CD14-positive monocyte (primary cell): ENCODE data around the gene VCL. TPM values are rescaled to one million over a fixed set of nuclear protein-coding genes. Genes with fewer than 3 reads are reported as not detected.

Experiments
- DNase-seq, 3 donors: peaks; one replicate each; pipeline ENCODE4 v3.0.0-alpha.2; 2011 to 2022
- H2AFZ ChIP-seq: 2 replicates; pipeline ENCODE4 v1.6.0; 2012; ENCODE audit warnings: mild to moderate bottlenecking, low read depth, low read length, inconsistent platforms; ENCODE audit not compliant: insufficient read depth, poor library complexity, severe bottlenecking
- H3K27ac ChIP-seq, 2 donors: 1 replicate in 1 of 2; 2 replicates in 1 of 2; pipeline ENCODE4 v1.5.1; 2012 to 2013; ENCODE audit warnings: low read length in 2 of 2, control low read depth in 1 of 2, inconsistent platforms in 1 of 2, low read depth in 1 of 2, mild to moderate bottlenecking in 1 of 2
- H3K27me3 ChIP-seq, 2 donors: one replicate each; pipeline versions ENCODE4 v1.6.0 to v1.6.1; 2011 to 2013; ENCODE audit warnings: low read length in 2 of 2; ENCODE audit not compliant: control insufficient read depth in 2 of 2, insufficient read depth in 2 of 2
- H3K36me3 ChIP-seq, 2 donors: replicated peaks in 1 of 2; 1 replicate in 1 of 2; 2 replicates in 1 of 2; pipeline versions ENCODE4 v1.5.1 to v1.6.1; 2012 to 2013; ENCODE audit warnings: low read length in 2 of 2, control low read depth in 1 of 2, inconsistent platforms in 1 of 2, mild to moderate bottlenecking in 1 of 2; ENCODE audit not compliant: insufficient read depth in 2 of 2, control insufficient read depth in 1 of 2
- H3K4me1 ChIP-seq, 2 donors: 1 replicate in 1 of 2; 2 replicates in 1 of 2; pipeline versions ENCODE4 v1.5.1 to v1.6.1; 2012 to 2013; ENCODE audit warnings: low read length in 2 of 2, control low read depth in 1 of 2, inconsistent platforms in 1 of 2, mild to moderate bottlenecking in 1 of 2, moderate library complexity in 1 of 2; ENCODE audit not compliant: insufficient read depth in 2 of 2, control insufficient read depth in 1 of 2
- H3K4me2 ChIP-seq: replicated peaks from 2 replicates; pipeline ENCODE3; 2012; ENCODE audit warnings: low read length, moderate library complexity, mild to moderate bottlenecking; ENCODE audit not compliant: poor library complexity, severe bottlenecking; ENCODE audit errors: extremely low read depth
- H3K4me3 ChIP-seq, 3 experiments: fragments of 200-600 bp in 1 of 3; sonication (generic) in 1 of 3; replicated peaks in 1 of 3; 1 replicate in 2 of 3; 2 replicates in 1 of 3; pipeline ENCODE4 v1.5.1; 2011 to 2013; ENCODE audit warnings: low read length in 3 of 3, mild to moderate bottlenecking in 3 of 3, control low read depth in 2 of 3, low read depth in 2 of 3, inconsistent platforms in 1 of 3, moderate library complexity in 1 of 3
- H3K79me2 ChIP-seq: 2 replicates; pipeline ENCODE4 v1.6.0; 2012; ENCODE audit warnings: mild to moderate bottlenecking, control low read depth, inconsistent platforms, low read length, moderate library complexity; ENCODE audit not compliant: insufficient read depth
- H3K9ac ChIP-seq: 2 replicates; pipeline ENCODE4 v1.6.0; 2017; ENCODE audit warnings: low read length, mild to moderate bottlenecking; ENCODE audit not compliant: insufficient read depth, poor library complexity, severe bottlenecking
- H3K9me3 ChIP-seq, 2 donors: replicated peaks in 1 of 2; 1 replicate in 1 of 2; 2 replicates in 1 of 2; pipeline versions ENCODE4 v1.5.1 to v1.6.1; 2012 to 2013; ENCODE audit warnings: low read length in 2 of 2, control low read depth in 1 of 2; ENCODE audit not compliant: control insufficient read depth in 1 of 2, insufficient read depth in 1 of 2
- H4K20me1 ChIP-seq: 2 replicates; pipeline ENCODE4 v1.6.0; 2012; ENCODE audit warnings: mild to moderate bottlenecking, low read length, control low read depth, moderate library complexity; ENCODE audit not compliant: insufficient read depth
- H3K27ac Mint-ChIP-seq, 7 donors: one replicate each; pipeline ENCODE4 v1.8.0; 2020; ENCODE audit warnings: mild to moderate bottlenecking in 7 of 7, mixed read lengths in 7 of 7, moderate library complexity in 6 of 7, inconsistent platforms in 2 of 7
- H3K27me3 Mint-ChIP-seq, 3 donors: one replicate each; pipeline ENCODE4 v1.8.0; 2021 to 2022; ENCODE audit warnings: low read depth in 3 of 3, mild to moderate bottlenecking in 3 of 3, mixed read lengths in 3 of 3, moderate library complexity in 3 of 3, inconsistent platforms in 1 of 3
- H3K36me3 Mint-ChIP-seq, 2 donors: one replicate each; pipeline ENCODE4 v1.8.0; 2020; ENCODE audit warnings: mixed read lengths in 2 of 2, inconsistent platforms in 1 of 2, mild to moderate bottlenecking in 1 of 2
- H3K4me1 Mint-ChIP-seq: one replicate; pipeline ENCODE4 v1.8.0; 2020; ENCODE audit warnings: mild to moderate bottlenecking, mixed read lengths
- H3K4me3 Mint-ChIP-seq, 2 donors: one replicate each; pipeline ENCODE4 v1.8.0; 2020; ENCODE audit warnings: mild to moderate bottlenecking in 2 of 2, mixed read lengths in 2 of 2, moderate library complexity in 1 of 2
- H3K9me3 Mint-ChIP-seq, 7 donors: one replicate each; pipeline ENCODE4 v1.8.0; 2020 to 2022; ENCODE audit warnings: mixed read lengths in 7 of 7, mild to moderate bottlenecking in 6 of 7, moderate library complexity in 6 of 7, inconsistent platforms in 2 of 7
- WGBS: methylation state at CpG from one replicate; pipeline ENCODE4 v1.1.5; 2013; ENCODE audit warnings: missing lambda C conversion rate; ENCODE audit not compliant: insufficient coverage; 5-methylcytosine and 5-hydroxymethylcytosine counted together
- intact Hi-C, 2 donors: fragments of 100-400 bp; cut with micrococcal nuclease; formaldehyde crosslinking; loops; one replicate each; pipeline versions ENCODE4 v1.15.0 to v1.15.1; 2023
- polyA plus RNA-seq, 3 donors: library from polyadenylated mRNA; depleted of rRNA in 1 of 3; unstranded in 2 of 3; stranded (reverse) in 1 of 3; fragments of 300-500 nt in 2 of 3; fragments of >200 nt in 1 of 3; fragmentation: Illumina TruSeq in 2 of 3; gene quantifications; 1 replicate in 2 of 3; 2 replicates in 1 of 3; pipeline ENCODE4 v1.2.3, GENCODE V29; 2012 to 2021
- TF ChIP-seq, protein P1 (sequence below): fragments of 200-600 bp; IDR thresholded peaks from one replicate; pipeline ENCODE4 v1.8.0; 2022; ENCODE audit warnings: antibody characterized with exemption, mild to moderate bottlenecking

Gene VCL
- polyA plus RNA-seq, 3 donors, result 39.1 to 68.4 (median 52.8) TPM

DNA sequence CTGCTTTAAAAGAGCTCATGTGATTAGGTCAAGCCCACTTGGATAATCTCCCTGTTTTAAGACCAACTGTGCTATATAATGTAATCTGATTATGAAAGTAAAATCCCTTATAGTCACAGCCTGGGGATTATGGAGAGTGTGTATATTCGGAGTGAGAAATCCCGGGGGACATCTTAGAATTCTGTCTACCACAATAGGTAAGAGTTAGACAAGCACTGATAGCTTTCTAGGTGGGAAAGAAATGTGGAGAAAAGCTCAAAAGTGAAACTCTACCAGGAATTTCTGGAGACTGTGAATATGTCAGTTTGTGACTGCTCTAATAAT lies 2.9 kb upstream of the VCL start:
- intact Hi-C loops, result loop anchor here in 1 of 2 donors (10.0 kb wide), 1 partner anchor 90 kb away; no protein-coding TSS in a partner anchor
- Histone ChIP-seq H2AFZ (peak overlapping the region; percentile 16), H3K27ac (no peak overlapping the region), H4K20me1 (peaks cover 20% of the 10 kb centered on the region), H3K27me3 (no peaks in the 10 kb centered on the region), H3K4me1 (peaks cover 64 to 73% of the 10 kb centered on the region in 2 donors), H3K9me3 (no peaks in the 10 kb centered on the region), H3K79me2 (peaks cover 25% of the 10 kb centered on the region), H3K4me3 (no peak overlapping the region), H3K36me3 (no peaks in the 10 kb centered on the region), H3K4me2 (no peak overlapping the region), H3K9ac (no peak overlapping the region)
- Mint-ChIP-seq H3K27ac (peak overlapping the region in 3 of 7 donors; percentile 3 to 59 (median 56)), H3K9me3 (peaks cover 0 to 2% (median 0%) of the 10 kb centered on the region in 7 donors), H3K4me3 (no peak overlapping the region), H3K27me3 (no peaks in the 10 kb centered on the region), H3K4me1 (peaks cover 63% of the 10 kb centered on the region), H3K36me3 (peaks cover 0 to under 1% of the 10 kb centered on the region in 2 donors)
- DNase-seq, result no peak
- WGBS, result no CpG with 5 or more reads among the region's 2 CpGs
- TF ChIP-seq, protein P1, sequence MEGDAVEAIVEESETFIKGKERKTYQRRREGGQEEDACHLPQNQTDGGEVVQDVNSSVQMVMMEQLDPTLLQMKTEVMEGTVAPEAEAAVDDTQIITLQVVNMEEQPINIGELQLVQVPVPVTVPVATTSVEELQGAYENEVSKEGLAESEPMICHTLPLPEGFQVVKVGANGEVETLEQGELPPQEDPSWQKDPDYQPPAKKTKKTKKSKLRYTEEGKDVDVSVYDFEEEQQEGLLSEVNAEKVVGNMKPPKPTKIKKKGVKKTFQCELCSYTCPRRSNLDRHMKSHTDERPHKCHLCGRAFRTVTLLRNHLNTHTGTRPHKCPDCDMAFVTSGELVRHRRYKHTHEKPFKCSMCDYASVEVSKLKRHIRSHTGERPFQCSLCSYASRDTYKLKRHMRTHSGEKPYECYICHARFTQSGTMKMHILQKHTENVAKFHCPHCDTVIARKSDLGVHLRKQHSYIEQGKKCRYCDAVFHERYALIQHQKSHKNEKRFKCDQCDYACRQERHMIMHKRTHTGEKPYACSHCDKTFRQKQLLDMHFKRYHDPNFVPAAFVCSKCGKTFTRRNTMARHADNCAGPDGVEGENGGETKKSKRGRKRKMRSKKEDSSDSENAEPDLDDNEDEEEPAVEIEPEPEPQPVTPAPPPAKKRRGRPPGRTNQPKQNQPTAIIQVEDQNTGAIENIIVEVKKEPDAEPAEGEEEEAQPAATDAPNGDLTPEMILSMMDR, result no peak

DNA sequence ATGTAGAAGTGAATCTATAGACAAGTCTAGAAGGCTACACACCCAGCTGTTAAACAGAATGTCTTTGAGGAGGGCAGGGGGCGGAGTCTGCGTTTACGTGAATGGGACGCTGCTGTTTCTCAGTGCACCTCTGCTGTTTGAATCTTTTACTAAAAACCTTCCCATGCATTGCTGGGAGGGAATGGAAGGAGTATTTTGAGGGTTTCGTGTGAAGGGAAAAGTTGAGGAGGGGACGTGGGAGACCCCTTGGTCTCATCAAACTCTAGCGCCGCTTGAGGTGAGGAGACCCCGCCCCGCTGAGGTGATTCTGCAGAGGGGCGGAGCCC lies 492 bp upstream of the VCL start:
- intact Hi-C loops, result loop anchor here in 1 of 2 donors (10.0 kb wide), 1 partner anchor 93 kb away; no protein-coding TSS in a partner anchor
- H3K4me3 ChIP-seq, result peak overlapping the region; percentile 84 to 97 (median 87)
- H3K4me1 ChIP-seq, result peaks cover 61 to 68% of the 10 kb centered on the region in 2 donors
- peak overlapping the region; percentile 89 to 97 (median 95) for H3K27ac Mint-ChIP-seq
- peak overlapping the region; percentile 87 for H3K4me2 ChIP-seq
- peak overlapping the region; percentile 63 to 92 for H3K27ac ChIP-seq
- TF ChIP-seq, protein P1, result no peak
- no peaks in the 10 kb centered on the region for H3K36me3 ChIP-seq
- H3K9me3 Mint-ChIP-seq, result peaks cover 0 to 2% (median 0%) of the 10 kb centered on the region in 7 donors
- peaks cover 49% of the 10 kb centered on the region for H3K79me2 ChIP-seq
- H3K9ac ChIP-seq, result peak overlapping the region; percentile 89
- H3K27me3 ChIP-seq, result no peaks in the 10 kb centered on the region
- 0% methylated on average over 7 of the region's 11 CpGs for WGBS
- peaks cover 44% of the 10 kb centered on the region for H4K20me1 ChIP-seq
- peaks cover 69% of the 10 kb centered on the region for H3K4me1 Mint-ChIP-seq
- H2AFZ ChIP-seq, result peak overlapping the region; percentile 89
- peaks cover 9 to 17% of the 10 kb centered on the region in 2 donors for H3K36me3 Mint-ChIP-seq
- peak; percentile 31 to 49 (median 42) for DNase-seq
- H3K27me3 Mint-ChIP-seq, result no peaks in the 10 kb centered on the region
- H3K9me3 ChIP-seq, result no peaks in the 10 kb centered on the region
- H3K4me3 Mint-ChIP-seq, result peak overlapping the region; percentile 96 to 97
